Fibroblast of gingiva (primary cell): Measurements from ENCODE around the gene GJC2.
"Not testable (repeated sequence)": the region's sequence is repeated elsewhere in the genome, so short reads cannot be mapped to it uniquely, and the experiment has no call there.

Source experiments
- DNase-seq: peaks from one replicate; pipeline ENCODE4 v3.0.0-alpha.2; 2011; ENCODE audit warnings: low read depth

The GJC2 gene

GRCh38 chr1:228173528-228174481 is 24.1 kb downstream of the GJC2 start:
- not testable (repeated sequence) for DNase-seq

DNA sequence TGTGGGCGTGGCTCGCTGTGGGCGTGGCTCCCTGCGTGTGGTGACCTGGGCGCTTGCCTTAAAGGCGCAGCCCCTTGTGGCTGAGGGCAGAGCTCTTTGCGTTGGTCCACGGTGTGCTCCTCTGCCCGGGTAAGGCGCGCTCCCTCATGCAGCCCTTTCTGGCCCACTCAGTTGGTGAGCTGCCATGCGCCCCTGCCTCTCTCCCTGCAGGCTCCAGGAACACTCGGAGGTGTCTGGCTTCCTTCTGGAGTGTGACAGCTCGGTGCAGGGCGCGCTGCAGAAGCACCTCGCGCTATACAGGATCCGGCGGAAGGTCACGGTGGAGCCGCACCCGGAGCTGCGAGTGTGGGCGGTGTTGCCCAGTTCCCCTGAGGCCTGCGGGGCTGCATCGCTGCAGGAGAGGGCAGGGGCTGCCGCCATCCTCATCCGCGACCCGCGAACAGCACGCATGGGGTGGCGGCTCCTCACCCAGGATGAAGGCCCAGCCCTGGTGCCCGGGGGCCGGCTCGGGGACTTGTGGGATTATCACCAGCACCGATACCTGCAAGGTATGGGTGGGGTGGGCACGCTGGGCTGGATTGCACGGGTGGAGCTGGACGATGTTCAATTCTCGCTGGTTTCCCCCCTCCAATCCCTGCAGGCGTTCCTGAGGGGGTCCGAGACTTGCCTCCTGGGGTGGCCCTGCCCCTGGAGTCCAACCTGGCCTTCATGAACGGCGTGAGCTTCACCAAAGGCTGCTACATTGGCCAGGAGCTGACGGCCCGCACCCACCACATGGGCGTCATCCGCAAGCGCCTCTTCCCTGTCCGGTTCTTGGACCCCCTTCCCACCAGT is 25.0 kb downstream of the GJC2 start:
- DNase-seq: no peak

- DNase-seq: no peak
These were observed 25.7 kb downstream of the GJC2 start for GRCh38 chr1:228175316-228176023.

DNA sequence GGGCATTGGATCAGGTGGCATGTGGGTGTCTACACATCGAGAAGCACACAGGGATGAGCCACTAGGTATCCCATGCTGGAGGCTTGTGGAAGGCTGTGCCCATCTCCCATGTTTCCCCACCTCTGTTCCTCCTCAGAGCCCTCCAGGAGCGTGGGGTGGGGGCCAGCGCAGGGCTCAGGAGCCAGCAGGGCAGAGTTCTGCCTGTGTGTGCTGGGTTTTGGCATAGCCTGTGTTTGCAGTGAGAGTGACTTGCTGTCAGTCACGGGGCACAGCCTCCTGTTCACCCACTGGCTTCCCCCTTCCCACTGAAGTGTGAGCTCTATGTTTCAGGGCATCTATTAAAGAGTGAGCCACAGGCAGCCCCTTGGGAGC is 26.3 kb downstream of the GJC2 start:
- DNase-seq: no peak

DNA sequence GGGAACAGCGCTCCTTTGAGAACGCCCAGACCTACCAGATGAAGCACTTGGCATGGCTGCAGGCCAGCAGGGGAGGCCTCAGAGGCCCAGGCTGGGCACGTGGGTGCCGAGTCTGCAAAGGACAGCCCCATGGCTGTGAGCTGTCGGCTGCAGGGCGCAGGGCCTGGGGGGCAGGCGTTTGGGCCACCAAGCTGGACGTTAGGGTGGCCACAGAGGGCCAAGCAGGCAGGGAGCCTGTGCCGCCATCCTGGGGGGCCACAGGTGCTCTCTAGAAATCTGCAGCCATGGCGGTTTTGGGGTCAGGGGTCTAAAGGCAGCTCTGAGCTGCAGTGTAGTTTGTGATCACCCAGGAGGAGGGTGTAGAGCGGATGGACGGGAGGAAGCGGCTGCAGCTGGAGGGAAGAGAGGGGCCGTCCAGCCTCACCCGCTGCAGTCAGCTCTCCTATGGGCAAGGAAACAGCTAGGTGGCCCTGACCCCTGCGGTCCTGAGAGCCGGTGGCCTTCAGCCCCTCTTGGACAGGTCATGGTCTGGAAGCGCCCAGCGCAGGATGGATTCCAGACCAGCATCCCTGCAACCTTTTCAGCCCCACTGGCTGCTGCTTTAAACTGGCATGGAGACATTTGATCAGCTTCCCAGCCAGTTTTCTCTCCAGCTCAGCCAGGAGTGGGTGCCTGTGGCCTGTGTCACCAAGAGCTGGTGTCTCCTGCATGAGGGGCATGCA is 26.9 kb downstream of the GJC2 start:
- DNase-seq: no peak

DNA sequence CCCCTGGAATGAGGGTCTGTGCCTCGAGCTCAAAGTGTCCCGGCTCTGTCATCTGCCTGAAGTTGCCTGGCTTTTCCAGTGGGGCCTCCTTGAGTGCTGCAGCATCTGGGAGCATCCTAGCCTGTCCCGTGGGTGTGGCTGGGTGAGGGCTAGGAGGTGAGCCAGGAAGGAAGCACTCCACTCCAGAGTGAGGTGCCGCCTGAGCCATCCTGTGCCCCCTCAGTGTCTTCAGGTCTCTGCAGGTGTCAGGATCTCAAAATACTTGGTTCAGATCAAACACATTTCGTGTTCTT is 27.4 kb downstream of the GJC2 start:
- DNase-seq: no peak

- no peak for DNase-seq
These were observed 28.3 kb downstream of the GJC2 start for GRCh38 chr1:228177721-228178710.

GRCh38 chr1:228178737-228179684 is 29.3 kb downstream of the GJC2 start:
- DNase-seq: no peak

DNA sequence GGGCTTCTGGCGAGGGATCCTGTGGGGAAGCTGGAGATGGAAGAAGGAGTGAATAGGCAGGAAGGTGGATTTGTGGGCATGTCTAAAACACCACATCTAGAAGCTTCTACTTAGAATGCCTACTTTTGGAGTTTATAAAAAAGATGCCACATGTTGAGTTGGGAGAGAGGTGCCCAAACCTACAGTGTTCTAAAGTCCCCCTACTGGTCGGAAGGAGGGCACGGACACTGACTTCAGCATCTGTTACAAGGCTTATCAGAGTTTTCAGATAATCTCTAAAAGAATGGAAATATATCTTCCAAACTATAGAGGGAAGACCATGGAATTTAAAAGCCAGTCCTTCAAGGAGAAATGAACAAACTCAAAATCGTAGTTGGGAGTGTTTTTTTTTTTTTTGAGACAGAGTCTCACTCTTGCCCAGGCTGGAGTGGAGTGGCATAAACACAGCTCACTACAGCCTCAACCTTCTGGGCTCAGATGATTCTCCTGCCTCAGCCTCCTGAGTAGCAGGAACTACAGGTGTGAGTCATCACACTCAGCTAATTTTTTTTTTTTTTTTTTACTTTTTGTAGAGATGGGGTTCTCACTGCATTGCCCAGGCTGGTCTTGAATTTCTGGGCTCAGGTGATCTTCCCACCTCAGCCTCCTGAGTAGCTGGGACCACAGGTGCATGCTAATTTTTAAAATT is 30.7 kb downstream of the GJC2 start:
- DNase-seq: no peak

GRCh38 chr1:228180959-228181644 is 31.4 kb downstream of the GJC2 start:
- no peak for DNase-seq

DNA sequence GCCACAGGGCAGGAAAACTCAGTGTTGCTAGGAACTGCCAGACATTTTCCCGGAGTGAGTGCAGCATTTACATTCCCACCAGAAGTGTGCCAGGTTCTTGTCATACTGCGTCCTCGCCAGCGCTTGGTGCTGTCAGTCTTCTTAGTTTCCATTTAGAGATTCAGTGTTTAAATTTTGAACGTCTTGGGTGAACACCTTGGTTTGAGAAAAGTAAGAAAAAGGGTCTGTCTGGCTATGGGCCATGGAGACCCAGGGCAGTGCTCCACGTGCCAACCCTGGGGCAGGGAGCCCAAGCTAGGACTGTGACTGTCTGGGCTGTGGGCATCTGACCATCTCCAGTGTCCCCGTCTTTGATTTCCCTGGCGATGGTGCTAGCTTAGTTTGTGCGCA is 31.9 kb downstream of the GJC2 start:
- DNase-seq: no peak

DNA sequence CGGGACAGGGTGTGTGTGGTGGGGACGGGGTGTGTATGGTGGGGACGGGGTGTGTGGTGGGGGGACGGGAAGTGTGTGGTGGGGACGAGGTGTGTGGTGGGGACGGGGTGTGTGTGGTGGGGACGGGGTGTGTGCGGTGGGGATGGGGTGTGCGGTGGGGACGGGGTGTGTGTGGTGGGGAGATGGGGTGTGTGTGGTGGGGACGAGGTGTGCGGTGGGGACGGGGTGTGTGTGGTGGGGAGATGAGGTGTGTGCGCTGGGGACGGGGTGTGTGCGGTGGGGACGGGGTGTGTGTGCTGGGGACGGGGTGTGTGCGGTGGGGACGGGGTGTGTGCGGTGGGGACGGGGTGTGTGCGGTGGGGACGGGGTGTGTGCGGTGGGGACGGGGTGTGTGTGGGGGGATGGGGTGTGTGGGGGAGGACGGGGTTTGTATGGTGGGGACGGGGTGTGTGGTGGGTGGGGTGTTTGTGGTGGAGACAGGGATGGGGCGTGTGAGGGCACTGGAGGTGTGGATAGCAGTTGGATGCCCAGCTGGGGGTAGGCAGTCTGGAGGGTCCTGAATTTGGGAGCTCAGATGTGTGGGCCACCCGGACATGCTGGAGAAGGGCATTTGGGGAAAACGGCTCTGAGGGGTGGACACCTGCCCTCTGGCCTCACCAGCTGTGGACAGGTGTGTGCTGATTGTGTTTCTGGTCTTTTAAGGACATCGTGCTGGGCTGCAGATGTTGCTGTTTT is 32.7 kb downstream of the GJC2 start:
- DNase-seq: no peak

DNA sequence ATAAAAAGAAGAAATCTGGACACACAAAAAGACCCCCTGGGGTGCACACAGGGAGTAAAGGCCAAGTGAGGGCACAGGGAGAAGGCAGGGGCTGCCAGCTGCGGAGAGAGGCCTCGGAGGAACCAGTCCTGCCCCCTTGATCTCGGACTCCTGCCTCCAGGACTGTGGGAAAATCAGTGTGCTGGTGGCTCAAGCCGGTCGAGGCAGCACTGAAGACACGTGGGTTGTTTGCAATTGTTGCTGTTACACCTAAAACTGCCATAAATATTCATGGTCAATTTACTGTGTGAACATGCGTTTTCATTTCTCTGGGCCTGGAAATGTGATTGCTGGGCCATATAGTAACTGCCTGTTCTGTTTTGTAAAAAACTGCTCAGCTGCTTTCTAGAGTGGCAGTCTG is 34.4 kb downstream of the GJC2 start:
- no peak for DNase-seq

DNA sequence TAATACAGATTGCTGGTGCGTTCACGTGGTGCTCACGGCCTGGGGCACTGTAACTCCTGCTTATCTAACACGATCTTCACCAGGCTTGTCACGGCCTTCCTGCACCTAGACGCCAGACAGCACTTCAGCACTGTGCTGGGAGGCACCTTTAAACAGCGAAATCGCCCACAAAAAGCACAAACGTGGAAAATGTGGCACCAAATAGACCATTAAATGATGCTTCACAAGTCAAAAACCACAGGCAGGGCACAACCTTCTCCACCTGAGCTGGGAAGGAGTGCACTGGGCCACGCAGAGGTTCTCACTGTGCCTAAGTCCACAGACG is 35.9 kb downstream of the GJC2 start:
- no peak for DNase-seq

- not testable (repeated sequence) for DNase-seq
These were observed 38.5 kb downstream of the GJC2 start for GRCh38 chr1:228188249-228188648.

DNA sequence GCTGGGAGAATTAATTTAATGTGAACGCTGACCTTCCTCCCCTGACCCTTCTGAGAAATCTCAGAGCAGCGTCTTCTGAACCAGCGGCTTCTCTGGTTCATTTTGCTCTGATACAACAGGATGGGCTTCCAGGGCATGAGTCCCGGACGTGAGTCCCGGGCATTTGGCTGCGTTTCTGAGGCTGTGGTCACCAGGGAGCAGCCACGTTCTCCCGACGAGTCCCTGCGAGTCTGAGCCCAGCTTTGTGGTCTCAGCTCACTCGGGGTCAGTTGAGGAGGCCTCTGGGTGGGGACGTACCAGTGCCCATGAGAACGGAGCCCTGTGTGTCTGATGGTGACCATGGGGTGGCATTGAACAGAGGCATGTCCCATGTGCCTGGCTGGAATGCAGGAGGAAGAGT is 40.5 kb downstream of the GJC2 start:
- DNase-seq: no peak

GRCh38 chr1:228190778-228191177 is 41.0 kb downstream of the GJC2 start:
- DNase-seq: no peak

DNA sequence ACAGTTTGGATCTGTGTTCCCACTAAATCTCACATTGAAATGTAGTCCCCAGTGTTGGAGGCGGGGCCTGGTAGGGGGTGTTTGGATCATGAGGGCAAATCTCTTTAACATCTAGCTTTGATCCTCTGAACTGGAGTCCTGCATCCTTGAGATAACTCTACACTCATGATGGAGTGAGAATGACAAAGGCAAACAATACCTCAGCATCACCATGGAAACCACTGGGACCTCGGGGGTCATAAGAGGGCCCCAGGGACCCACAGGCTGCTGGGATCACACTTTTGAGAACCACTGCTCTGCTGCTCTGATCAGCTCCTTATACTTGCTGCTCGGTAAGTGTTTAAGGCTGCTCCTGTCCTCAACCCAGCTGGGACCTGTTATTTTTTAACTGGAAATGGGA is 44.7 kb downstream of the GJC2 start:
- no peak for DNase-seq
